Dendritic cell treated with granulocyte-macrophage colony-stimulating factor and Interleukin-4, amounts not matched to agents 40 ng/mL and 50 ng/mL, for 4 days (primary cell): Measurements from ENCODE around the gene CNOT8.
"Not testable (repeated sequence)": the region's sequence is repeated elsewhere in the genome, so short reads cannot be mapped to it uniquely, and the experiment has no call there.

Source experiments
- H3K27ac Mint-ChIP-seq: one replicate; pipeline ENCODE4 v1.8.0; 2022; ENCODE audit warnings: mild to moderate bottlenecking, mixed read lengths
- H3K27me3 Mint-ChIP-seq: one replicate; pipeline ENCODE4 v1.8.0; 2022; ENCODE audit warnings: mild to moderate bottlenecking, mixed read lengths
- H3K36me3 Mint-ChIP-seq: one replicate; pipeline ENCODE4 v1.8.0; 2022; ENCODE audit warnings: low read depth, mixed read lengths
- H3K4me1 Mint-ChIP-seq: one replicate; pipeline ENCODE4 v1.8.0; 2022; ENCODE audit warnings: low read depth, mixed read lengths
- H3K4me3 Mint-ChIP-seq: one replicate; pipeline ENCODE4 v1.8.0; 2022; ENCODE audit warnings: mild to moderate bottlenecking, moderate library complexity, mixed read lengths
- H3K9me3 Mint-ChIP-seq: one replicate; pipeline ENCODE4 v1.8.0; 2022; ENCODE audit warnings: mixed read lengths
- intact Hi-C: fragments of 100-400 bp; cut with micrococcal nuclease; formaldehyde crosslinking; loops from one replicate; pipeline ENCODE4 v1.15.0; 2022

Gene CNOT8

DNA sequence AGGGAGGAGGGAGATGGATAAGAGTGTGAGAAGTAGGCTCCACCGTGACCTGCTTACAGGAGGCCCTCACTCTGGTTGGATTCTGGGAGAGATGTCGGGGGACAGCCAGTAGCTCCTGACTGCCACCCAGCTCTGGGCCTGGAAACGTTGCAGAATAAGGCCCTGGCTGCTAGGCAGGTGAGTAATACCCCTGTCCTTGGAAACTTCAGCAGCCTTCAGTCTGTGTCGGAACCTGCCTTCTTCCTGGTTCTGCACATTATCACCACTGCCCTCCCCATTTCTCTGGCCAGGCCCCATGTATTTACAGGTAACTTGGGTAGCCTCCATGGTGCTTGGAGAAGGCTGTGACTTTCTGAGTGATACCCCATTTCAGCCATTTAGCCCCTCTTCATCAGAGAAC, 34.8 kb upstream of the CNOT8 start:
- Mint-ChIP-seq H3K27ac (no peak overlapping the region), H3K36me3 (peaks cover 91% of the 10 kb centered on the region), H3K4me3 (no peak overlapping the region), H3K9me3 (no peaks in the 10 kb centered on the region), H3K4me1 (peaks cover 16% of the 10 kb centered on the region), H3K27me3 (no peaks in the 10 kb centered on the region)
- intact Hi-C loops: loop anchor here (5.0 kb wide), 1 partner anchor 34 kb away; the partner anchor contains the start of gene CNOT8

GRCh38 chr5:154824070-154824469, 34.4 kb upstream of the CNOT8 start:
- Mint-ChIP-seq H3K9me3 (no peaks in the 10 kb centered on the region), H3K27me3 (no peaks in the 10 kb centered on the region), H3K4me1 (peaks cover 16% of the 10 kb centered on the region), H3K36me3 (peaks cover 88% of the 10 kb centered on the region), H3K4me3 (no peak overlapping the region), H3K27ac (no peak overlapping the region)
- intact Hi-C loops: loop anchor here (5.0 kb wide), 1 partner anchor 33 kb away; the partner anchor contains the start of gene CNOT8

GRCh38 chr5:154829181-154829588, 29.2 kb upstream of the CNOT8 start:
- peaks cover 73% of the 10 kb centered on the region for H3K36me3 Mint-ChIP-seq
- H3K4me1 Mint-ChIP-seq: peaks cover 11% of the 10 kb centered on the region
- no peak overlapping the region for H3K4me3 Mint-ChIP-seq
- no peak overlapping the region for H3K27ac Mint-ChIP-seq
- H3K9me3 Mint-ChIP-seq: no peaks in the 10 kb centered on the region
- intact Hi-C loops: no loop called here
- no peaks in the 10 kb centered on the region for H3K27me3 Mint-ChIP-seq

- Mint-ChIP-seq H3K36me3 (peaks cover 72% of the 10 kb centered on the region), H3K4me1 (peaks cover 14% of the 10 kb centered on the region), H3K4me3 (no peak overlapping the region), H3K9me3 (no peaks in the 10 kb centered on the region), H3K27me3 (no peaks in the 10 kb centered on the region), H3K27ac (no peak overlapping the region)
- intact Hi-C loops: no loop called here
Measured at GRCh38 chr5:154829589-154830218, 28.7 kb upstream of the CNOT8 start.

DNA sequence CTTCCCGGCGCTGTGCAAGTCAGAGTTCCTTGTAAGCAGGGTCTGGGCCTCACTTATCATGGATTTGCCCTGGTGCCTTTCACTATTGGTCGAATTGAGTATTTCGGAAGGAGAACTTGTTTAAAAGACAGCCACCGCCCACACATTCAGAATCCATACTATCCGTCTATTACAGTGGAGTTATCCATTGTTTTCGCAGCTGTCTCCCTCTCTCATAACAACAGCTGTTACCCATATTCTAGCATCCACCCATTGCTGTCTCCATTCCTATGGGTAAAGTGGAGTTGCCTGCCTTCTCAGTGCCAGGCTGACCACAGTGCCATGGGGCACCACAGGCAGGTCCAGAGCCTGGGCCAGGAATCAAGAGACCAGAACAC, 28.2 kb upstream of the CNOT8 start:
- Mint-ChIP-seq H3K36me3 (peaks cover 72% of the 10 kb centered on the region), H3K27ac (no peak overlapping the region), H3K27me3 (no peaks in the 10 kb centered on the region), H3K4me3 (no peak overlapping the region), H3K4me1 (peaks cover 17% of the 10 kb centered on the region), H3K9me3 (no peaks in the 10 kb centered on the region)
- intact Hi-C loops: no loop called here

DNA sequence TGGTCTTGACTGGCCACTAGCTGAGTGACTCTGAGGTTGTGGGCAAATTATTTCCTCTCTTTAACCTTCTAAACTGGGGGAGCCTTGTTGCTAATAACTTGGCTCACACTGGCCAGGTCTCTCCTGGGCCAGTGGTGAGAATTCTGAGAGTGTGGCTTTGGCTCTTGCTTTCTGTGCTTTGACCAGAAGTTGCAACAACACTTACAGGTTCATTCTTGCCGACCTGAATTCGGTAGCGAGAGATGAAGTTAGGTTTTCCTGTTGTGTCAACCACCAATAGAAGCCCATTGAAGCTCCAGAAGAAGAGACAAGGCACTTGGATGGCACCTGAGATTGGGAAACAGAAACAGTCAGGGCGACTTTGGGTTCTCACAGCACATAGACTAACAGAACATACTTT, 27.8 kb upstream of the CNOT8 start:
- Mint-ChIP-seq H3K27ac (no peak overlapping the region), H3K4me3 (no peak overlapping the region), H3K9me3 (no peaks in the 10 kb centered on the region), H3K36me3 (peaks cover 69% of the 10 kb centered on the region), H3K27me3 (no peaks in the 10 kb centered on the region), H3K4me1 (peaks cover 17% of the 10 kb centered on the region)
- intact Hi-C loops: no loop called here

GRCh38 chr5:154831451-154831850, 27.0 kb upstream of the CNOT8 start:
- intact Hi-C loops: no loop called here
- H3K27ac Mint-ChIP-seq: no peak overlapping the region
- no peaks in the 10 kb centered on the region for H3K9me3 Mint-ChIP-seq
- H3K36me3 Mint-ChIP-seq: peaks cover 66% of the 10 kb centered on the region
- no peaks in the 10 kb centered on the region for H3K27me3 Mint-ChIP-seq
- peaks cover 17% of the 10 kb centered on the region for H3K4me1 Mint-ChIP-seq
- H3K4me3 Mint-ChIP-seq: no peak overlapping the region

DNA sequence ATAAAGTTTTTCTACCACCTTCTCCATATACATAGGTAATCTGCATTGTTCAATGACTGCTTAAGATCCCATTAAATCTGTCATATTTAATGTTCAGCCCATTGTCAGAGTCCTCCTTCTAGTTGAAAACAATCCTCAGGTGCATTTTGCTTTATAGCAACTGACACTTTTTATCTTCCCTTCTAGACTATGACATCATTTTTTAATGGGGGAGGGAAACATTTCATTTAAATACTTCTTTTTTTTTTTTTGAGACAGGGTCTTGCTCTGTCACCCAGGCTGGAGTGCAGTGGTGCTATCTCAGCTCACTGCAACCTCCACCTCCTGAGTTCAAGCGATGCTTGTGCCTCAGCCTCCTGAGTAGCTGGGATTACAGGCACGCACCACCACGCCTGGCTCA, 25.6 kb upstream of the CNOT8 start:
- H3K9me3 Mint-ChIP-seq, H3K27me3 Mint-ChIP-seq, H3K4me3 Mint-ChIP-seq, intact Hi-C loops, H3K27ac Mint-ChIP-seq: not testable (repeated sequence)
- peaks cover 17% of the 10 kb centered on the region for H3K4me1 Mint-ChIP-seq
- H3K36me3 Mint-ChIP-seq: peaks cover 64% of the 10 kb centered on the region

DNA sequence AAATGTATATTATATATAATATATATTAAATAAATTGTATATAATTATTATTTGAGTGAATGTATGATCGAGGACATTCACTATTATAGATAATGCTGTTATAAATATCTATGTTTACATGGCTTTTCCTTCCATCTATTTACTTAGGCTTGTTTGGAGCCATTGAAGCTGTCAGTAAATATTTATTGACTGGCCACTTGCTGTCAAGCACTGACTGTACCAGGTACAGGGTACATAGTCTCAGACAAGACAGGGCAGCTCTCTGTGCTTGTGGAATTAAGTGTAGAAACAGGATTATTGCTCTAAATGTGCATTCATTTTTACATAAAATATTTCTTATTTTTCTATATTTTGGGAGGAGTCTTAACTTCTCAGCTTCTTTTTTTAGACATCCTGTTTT, 24.4 kb upstream of the CNOT8 start:
- peaks cover 67% of the 10 kb centered on the region for H3K36me3 Mint-ChIP-seq
- no peaks in the 10 kb centered on the region for H3K9me3 Mint-ChIP-seq
- no peak overlapping the region for H3K4me3 Mint-ChIP-seq
- intact Hi-C loops: no loop called here
- H3K27me3 Mint-ChIP-seq: no peaks in the 10 kb centered on the region
- no peak overlapping the region for H3K27ac Mint-ChIP-seq
- H3K4me1 Mint-ChIP-seq: peaks cover 17% of the 10 kb centered on the region

GRCh38 chr5:154835701-154836052, 22.8 kb upstream of the CNOT8 start:
- peaks cover 57% of the 10 kb centered on the region for H3K36me3 Mint-ChIP-seq
- H3K27me3 Mint-ChIP-seq, H3K27ac Mint-ChIP-seq, H3K4me3 Mint-ChIP-seq, intact Hi-C loops, H3K9me3 Mint-ChIP-seq: not testable (repeated sequence)
- H3K4me1 Mint-ChIP-seq: peaks cover 11% of the 10 kb centered on the region

- Mint-ChIP-seq H3K27ac (no peak overlapping the region), H3K27me3 (no peaks in the 10 kb centered on the region), H3K4me3 (no peak overlapping the region), H3K9me3 (no peaks in the 10 kb centered on the region), H3K4me1 (peaks cover 16% of the 10 kb centered on the region), H3K36me3 (peaks cover 54% of the 10 kb centered on the region)
- intact Hi-C loops: no loop called here
Measured at GRCh38 chr5:154836225-154836624, 22.2 kb upstream of the CNOT8 start.

- H3K4me3 Mint-ChIP-seq: no peak overlapping the region
- intact Hi-C loops: no loop called here
- H3K36me3 Mint-ChIP-seq: peaks cover 45% of the 10 kb centered on the region
- H3K4me1 Mint-ChIP-seq: peaks cover 24% of the 10 kb centered on the region
- H3K9me3 Mint-ChIP-seq: no peaks in the 10 kb centered on the region
- H3K27me3 Mint-ChIP-seq: no peaks in the 10 kb centered on the region
- no peak overlapping the region for H3K27ac Mint-ChIP-seq
Measured at GRCh38 chr5:154837009-154837901, 21.2 kb upstream of the CNOT8 start.

DNA sequence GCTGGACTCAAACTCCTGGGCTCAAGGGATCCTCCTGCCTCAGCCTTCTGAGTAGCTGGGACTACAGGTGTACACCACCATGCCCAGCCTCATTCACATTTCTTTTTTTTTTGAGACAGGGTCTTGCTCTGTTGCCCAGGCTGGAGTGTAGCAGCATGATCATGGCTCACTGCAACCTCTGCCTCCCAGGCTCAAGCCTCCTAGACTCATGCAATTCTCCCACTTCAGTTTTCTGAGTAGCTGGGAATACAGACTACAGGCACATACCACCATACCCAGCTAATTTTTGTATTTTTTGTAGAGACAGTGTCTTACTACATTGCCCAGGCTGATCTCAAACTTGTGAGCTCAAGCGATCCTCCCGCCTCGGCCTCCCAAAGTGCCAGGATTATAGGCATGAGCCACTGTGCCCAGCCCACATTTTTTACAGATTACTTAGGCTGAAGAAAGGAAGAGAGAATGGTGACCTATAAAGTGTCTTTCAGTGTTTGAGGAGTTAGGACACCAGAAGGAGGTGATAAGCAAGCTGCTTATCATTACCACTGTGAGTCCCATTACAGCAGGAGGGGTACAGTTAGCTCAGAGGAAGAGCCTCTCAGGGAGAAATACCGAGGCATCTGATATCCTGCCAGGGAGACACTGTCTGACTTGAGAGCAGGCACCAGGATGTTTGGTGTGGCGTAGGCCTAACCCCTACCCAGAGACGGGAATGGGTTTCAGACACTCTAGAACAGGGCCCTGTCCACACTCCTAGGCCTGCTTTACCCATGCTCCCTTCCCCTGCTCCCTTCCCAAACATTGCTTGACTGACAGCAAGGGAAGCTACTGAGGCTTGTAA, 17.8 kb upstream of the CNOT8 start:
- Mint-ChIP-seq H3K27ac (peak overlapping the region; percentile 81), H3K36me3 (peaks cover 36% of the 10 kb centered on the region), H3K9me3 (no peaks in the 10 kb centered on the region), H3K27me3 (no peaks in the 10 kb centered on the region), H3K4me3 (no peak overlapping the region), H3K4me1 (peaks cover 18% of the 10 kb centered on the region)
- intact Hi-C loops: no loop called here

DNA sequence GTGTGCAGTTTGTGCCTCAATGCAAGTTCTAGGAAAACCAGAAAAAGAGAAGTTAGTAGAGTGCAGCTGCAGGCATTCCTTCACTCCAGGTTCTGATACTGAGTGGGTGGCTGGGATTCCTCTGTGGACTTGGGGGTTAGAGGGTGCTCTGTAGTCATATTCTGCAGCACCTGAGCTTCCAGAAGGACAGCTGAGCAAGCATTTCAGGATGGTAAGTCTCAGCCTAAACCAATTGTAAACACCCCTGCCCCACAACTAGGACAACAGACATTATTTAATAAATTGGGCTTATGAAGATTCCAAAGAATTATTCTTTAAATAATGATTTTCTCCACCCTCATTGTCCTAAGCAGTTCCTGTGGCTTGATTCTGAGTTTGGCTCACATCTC, 17.2 kb upstream of the CNOT8 start:
- Mint-ChIP-seq H3K4me1 (peaks cover 18% of the 10 kb centered on the region), H3K4me3 (no peak overlapping the region), H3K9me3 (no peaks in the 10 kb centered on the region), H3K27ac (peak overlapping the region; percentile 81), H3K36me3 (peaks cover 33% of the 10 kb centered on the region), H3K27me3 (no peaks in the 10 kb centered on the region)
- intact Hi-C loops: no loop called here
